Measurements from ENCODE around the gene TPSB2. TPM values are rescaled to one million over a fixed set of nuclear protein-coding genes. Genes with fewer than 3 reads are reported as not detected.
"Not testable (repeated sequence)": the region's sequence is repeated elsewhere in the genome, so short reads cannot be mapped to it uniquely, and the experiment has no call there.

Gene TPSB2
- total RNA-seq, 1 donor, result not detected

DNA sequence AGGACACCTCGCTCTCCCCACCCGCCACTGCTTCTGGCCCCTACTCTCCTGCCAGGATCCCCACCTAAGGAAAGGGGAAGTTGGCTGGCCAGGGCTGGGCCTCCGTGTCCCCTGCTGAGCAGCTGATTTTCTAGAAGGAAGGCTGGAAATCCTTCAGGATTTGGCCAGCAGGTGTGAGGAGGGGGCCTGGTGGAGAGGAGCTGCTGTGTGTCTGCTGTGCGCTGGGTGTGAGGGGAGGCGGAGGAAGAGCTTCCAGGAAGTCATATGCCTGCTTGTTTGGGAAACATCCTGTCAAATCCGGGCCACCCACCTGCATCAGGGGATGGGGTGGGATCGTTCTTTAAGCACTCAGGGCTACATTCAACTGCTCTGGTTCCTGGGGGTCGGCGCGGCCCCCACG lies 33.5 kb downstream of the TPSB2 start:
- H3K27me3 ChIP-seq (ENCODE audit: insufficient read depth, low read length), result no peaks in the 10 kb centered on the region
- no peaks in the 10 kb centered on the region for H3K9me3 ChIP-seq (ENCODE audit: low read depth, low read length)
- H3K4me3 ChIP-seq (ENCODE audit: low read length), result no peak overlapping the region
- no peaks in the 10 kb centered on the region for H3K4me1 ChIP-seq (ENCODE audit: insufficient read depth, low read length)

DNA sequence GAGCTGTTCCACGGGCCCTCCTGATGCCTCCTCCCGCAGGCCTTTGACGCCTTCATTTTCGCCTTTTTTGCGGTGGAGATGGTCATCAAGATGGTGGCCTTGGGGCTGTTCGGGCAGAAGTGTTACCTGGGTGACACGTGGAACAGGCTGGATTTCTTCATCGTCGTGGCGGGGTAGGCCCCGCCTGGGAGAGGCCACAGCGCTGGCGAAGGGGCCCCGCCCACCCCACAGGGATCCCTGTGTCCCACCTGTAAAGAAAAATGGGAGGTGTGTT lies 34.7 kb downstream of the TPSB2 start:
- Histone ChIP-seq H3K4me3 (ENCODE audit: low read length) (no peak overlapping the region), H3K9me3 (ENCODE audit: low read depth, low read length) (no peaks in the 10 kb centered on the region), H3K4me1 (ENCODE audit: insufficient read depth, low read length) (no peaks in the 10 kb centered on the region), H3K27me3 (ENCODE audit: insufficient read depth, low read length) (no peaks in the 10 kb centered on the region)

DNA sequence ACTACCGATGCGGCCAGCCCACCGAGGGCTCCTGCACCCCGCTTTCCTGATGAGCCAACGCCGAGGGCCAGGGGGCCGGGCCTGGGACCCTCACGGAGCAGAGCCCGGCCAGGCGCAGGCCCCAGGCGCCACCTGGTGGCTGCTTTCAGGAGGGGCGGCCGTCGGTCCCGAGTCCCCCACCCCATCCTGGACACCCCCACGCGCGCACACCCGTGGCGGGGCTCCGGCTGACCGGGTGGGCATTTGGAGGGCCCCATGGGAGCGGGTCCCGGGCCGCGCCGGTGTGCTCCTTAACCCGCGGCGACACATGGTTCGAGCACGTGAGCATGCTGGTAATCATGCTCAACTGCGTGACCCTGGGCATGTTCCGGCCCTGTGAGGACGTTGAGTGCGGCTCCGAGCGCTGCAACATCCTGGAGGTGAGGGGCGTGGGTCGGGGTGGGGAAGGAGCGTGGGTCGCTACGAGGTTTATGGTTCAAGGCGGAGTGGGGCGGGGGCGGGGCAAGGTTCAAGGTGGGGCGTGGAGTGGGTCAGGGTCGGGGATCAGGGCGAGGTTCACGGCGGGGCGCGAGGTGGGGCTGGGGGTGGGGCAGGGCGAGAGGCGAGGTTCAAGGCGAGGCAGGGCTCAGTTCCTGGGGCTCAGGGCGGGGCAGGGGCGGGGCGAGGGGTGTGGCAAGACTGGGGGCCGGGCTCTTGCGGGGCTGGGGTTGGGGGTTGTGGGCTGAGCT lies 35.2 kb downstream of the TPSB2 start:
- Histone ChIP-seq H3K4me1 (ENCODE audit: insufficient read depth, low read length) (no peaks in the 10 kb centered on the region), H3K4me3 (ENCODE audit: low read length) (no peak overlapping the region), H3K9me3 (ENCODE audit: low read depth, low read length) (no peaks in the 10 kb centered on the region), H3K27me3 (ENCODE audit: insufficient read depth, low read length) (no peaks in the 10 kb centered on the region)

DNA sequence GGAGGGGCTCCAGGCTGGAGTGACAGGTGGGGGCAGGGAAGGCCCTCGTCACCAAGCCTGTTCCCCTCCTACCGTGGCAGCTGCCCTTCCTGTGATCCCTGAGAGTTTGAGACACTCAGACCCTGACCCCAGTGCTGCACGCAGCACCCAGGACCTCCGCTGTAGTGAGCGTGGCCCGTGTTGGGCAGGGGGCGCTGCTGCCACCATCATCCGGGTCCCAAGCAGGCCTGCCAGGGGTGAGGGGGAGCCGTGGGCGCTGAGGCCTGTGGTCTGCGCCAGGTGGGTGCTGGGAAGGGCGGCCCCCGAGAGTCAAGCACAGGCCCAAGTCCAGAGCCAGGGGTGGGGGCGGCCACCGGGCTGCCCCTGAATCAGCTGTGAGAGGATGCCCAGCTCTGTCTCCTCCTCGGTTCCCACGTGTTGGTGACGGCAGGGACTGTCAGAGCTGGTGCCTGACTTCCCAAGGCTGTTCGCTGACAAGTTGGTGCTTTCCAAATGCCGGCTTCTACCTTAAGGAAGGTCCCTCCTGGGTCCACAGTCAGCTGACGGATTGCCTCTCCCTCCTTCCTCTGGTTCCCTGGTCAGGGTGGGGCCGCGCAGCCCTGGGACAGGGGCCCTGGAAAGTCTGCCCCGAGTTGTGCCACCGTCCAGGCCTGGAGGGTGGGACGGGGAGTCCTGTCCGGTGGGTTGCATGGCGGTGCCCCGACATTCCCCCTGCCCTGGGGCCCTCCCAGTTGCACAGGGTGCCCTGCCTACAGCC lies 36.0 kb downstream of the TPSB2 start:
- Histone ChIP-seq H3K4me3 (ENCODE audit: low read length) (no peak overlapping the region), H3K4me1 (ENCODE audit: insufficient read depth, low read length) (no peaks in the 10 kb centered on the region), H3K27me3 (ENCODE audit: insufficient read depth, low read length) (no peaks in the 10 kb centered on the region), H3K9me3 (ENCODE audit: low read depth, low read length) (no peaks in the 10 kb centered on the region)

DNA sequence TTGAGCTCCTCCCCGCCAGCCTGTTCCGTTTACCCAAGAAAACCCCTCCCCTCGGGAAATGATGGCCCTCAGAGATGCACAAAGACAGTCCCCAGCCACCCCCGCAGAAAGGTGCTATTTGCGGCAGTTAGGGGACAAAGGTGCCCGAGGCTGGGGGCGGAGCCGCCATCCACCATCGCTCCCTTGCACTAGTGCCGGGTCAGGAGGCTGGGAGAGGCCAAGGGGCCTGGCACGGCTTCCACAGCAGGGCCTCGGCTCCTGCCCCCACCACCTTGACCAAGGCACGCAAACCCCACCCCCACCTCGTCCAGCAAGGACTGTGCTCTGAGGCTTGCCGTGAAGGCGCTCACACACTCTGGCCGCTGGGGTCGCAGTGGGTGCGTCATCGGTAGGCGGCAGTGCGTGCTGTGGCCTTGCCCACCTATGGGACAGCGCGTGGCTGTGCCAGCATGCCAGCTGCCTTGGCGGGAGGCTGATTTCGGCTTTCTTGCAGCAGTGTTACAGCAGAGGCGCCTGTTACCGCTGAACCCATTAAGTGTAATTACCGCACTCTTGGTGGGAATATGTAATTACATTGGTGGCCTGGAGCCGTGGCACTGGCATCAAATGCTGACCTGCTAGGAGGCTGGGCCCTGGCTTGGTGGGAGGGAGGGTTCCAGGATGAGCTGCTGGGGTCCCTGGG lies 36.7 kb downstream of the TPSB2 start:
- Histone ChIP-seq H3K27me3 (ENCODE audit: insufficient read depth, low read length) (no peaks in the 10 kb centered on the region), H3K4me1 (ENCODE audit: insufficient read depth, low read length) (no peaks in the 10 kb centered on the region), H3K4me3 (ENCODE audit: low read length) (no peak overlapping the region), H3K9me3 (ENCODE audit: low read depth, low read length) (no peaks in the 10 kb centered on the region)

DNA sequence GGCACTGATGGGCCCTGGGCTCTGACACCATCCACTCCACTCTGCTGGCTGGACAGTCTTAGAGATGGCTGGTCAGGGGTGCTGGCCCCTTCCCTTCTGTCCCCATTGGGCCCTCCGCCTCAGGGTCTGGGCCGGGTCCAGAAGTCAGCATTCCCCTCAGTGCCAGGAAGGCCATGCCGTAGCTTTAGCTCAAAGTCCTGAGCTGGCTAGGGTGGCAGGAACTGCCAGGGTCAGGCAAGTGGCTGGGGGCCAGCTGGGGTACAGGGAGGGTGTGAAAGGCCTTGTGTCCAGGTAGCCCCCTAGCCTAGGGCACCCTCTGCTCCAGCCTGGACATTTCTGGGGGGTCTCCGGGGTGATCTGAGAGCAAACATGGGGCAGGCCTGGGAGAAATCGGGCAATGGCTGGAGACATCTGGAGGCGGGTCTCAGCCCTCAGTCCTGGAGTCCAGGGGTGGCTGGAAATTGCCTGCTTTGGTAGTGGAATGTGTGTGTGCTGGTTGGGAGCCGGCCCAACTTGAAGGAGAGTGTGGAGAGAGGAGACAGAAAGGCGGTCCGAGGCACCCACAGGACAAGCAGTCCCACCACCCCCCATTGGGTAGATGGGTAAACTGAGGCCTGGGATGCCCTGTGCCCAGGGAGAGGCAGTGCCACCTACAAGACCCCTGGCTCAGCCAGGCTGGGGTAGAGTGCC lies 37.5 kb downstream of the TPSB2 start:
- H3K9me3 ChIP-seq (ENCODE audit: low read depth, low read length), result no peaks in the 10 kb centered on the region
- no peaks in the 10 kb centered on the region for H3K4me1 ChIP-seq (ENCODE audit: insufficient read depth, low read length)
- H3K27me3 ChIP-seq (ENCODE audit: insufficient read depth, low read length), result no peaks in the 10 kb centered on the region
- H3K4me3 ChIP-seq (ENCODE audit: low read length), result no peak overlapping the region

DNA sequence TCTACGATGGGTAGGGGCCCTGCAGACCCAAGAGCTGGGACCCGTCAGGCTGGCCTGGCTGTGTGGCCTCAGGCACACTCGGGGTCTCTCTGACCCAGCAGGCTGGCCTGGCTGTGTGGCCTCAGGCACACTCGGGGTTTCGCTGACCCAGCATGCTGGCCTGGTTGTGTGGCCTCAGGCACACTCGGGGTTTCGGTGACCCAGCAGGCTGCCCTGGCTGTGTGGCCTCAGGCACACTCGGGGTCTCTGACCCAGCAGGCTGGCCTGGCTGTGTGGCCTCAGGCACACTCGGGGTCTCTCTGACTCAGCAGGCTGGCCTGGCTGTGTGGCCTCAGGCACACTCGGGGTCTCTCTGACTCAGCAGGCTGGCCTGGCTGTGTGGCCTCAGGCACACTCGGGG lies 39.2 kb downstream of the TPSB2 start:
- H3K4me1 ChIP-seq (ENCODE audit: insufficient read depth, low read length); H3K27me3 ChIP-seq (ENCODE audit: insufficient read depth, low read length); H3K9me3 ChIP-seq (ENCODE audit: low read depth, low read length); H3K4me3 ChIP-seq (ENCODE audit: low read length): not testable (repeated sequence)

DNA sequence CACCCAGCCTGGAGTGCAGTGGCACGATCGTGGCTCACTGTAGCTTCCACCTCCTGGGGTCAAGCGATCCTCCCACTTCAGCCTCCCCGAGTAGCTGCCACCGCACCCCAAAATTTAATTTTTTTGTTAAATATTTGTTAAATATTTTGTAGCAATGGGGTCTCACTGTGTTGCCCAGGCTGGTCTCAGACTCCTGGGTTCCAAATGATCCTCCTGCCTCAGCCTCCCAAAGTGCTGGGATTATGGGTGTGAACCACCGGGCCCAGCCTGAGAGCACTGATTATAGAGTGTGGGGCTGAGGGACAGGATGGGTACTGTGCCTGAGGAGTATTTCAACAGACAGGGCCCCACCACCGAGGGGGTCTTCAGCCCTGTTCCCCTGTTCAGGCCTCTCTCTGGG lies 40.5 kb downstream of the TPSB2 start:
- Histone ChIP-seq H3K27me3 (ENCODE audit: insufficient read depth, low read length) (no peaks in the 10 kb centered on the region), H3K4me1 (ENCODE audit: insufficient read depth, low read length) (no peaks in the 10 kb centered on the region)

DNA sequence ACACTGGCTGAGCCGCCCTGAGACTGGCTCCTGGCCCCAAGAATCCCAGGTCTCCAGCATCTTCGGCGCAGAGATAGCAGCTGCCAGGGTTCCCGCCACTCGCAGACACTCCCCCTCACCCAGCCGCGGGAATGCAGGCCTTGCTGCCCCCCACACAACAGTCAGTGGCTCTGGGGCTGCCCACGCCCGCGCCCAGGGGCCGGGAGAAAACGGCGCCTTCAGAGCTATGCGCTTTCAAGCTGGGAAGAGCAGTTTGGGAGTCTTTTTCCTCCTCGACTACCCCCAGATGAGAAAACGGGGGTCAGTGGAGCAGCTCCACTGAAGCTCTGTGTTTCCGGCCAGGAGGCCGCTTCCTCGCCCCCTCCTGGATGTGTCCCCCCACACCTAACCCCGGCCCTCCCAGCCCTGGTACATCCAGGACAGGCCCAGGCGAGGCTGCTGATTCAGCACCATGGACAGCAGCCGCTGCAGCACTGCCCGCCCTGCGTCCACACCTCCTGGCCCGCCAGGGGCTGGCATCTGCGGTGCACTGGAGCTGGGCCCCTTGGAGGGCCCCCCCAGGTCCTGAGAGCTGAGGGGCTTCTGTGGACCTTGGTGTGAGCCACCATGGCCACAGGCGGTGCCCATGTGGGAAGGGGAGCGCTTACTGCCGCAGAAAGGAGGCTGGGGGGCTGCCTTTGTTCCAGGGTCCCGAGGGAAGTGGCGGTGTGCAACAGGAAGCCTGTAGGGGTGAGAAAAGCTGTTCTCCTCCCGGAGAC lies 41.4 kb downstream of the TPSB2 start:
- no peak overlapping the region for H3K4me3 ChIP-seq (ENCODE audit: low read length)
- H3K4me1 ChIP-seq (ENCODE audit: insufficient read depth, low read length), result no peaks in the 10 kb centered on the region
- H3K9me3 ChIP-seq (ENCODE audit: low read depth, low read length), result no peaks in the 10 kb centered on the region
- H3K27me3 ChIP-seq (ENCODE audit: insufficient read depth, low read length), result no peaks in the 10 kb centered on the region

More for the DNA sequence above, 40.5 kb downstream of the TPSB2 start:
- Histone ChIP-seq H3K9me3 (ENCODE audit: low read depth, low read length) (no peaks in the 10 kb centered on the region), H3K4me3 (ENCODE audit: low read length) (no peak overlapping the region)

DNA sequence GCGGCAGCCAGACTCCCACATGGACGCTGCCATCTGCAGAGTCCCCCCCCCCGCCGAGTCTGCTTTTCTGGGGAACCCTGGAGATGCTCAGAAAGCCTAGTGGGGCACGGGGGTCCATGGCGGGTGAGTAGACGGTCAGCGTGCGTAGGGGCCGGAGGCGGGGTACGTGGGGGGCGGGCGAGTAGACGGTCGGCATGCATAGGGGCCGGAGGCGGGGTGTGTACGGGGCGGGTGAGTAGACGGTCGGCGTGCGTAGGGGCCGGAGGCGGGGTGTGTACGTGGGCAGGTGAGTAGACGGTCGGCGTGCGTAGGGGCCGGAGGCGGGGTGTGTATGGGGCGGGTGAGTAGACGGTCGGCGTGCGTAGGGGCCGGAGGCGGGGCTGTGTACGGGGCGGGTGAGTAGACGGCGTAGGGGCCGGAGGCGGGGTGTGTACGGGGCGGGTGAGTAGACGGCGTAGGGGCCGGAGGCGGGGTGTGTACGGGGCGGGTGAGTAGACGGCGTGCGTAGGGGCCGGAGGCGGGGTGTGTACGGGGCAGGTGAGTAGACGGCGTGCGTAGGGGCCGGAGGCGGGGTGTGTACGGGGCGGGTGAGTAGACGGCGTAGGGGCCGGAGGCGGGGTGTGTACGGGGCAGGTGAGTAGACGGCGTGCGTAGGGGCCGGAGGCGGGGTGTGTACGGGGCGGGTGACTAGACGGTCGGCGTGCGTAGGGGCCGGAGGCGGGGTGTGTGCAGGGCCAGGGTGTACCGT lies 44.4 kb downstream of the TPSB2 start:
- H3K9me3 ChIP-seq (ENCODE audit: low read depth, low read length); H3K4me1 ChIP-seq (ENCODE audit: insufficient read depth, low read length); H3K27me3 ChIP-seq (ENCODE audit: insufficient read depth, low read length); H3K4me3 ChIP-seq (ENCODE audit: low read length): not testable (repeated sequence)

DNA sequence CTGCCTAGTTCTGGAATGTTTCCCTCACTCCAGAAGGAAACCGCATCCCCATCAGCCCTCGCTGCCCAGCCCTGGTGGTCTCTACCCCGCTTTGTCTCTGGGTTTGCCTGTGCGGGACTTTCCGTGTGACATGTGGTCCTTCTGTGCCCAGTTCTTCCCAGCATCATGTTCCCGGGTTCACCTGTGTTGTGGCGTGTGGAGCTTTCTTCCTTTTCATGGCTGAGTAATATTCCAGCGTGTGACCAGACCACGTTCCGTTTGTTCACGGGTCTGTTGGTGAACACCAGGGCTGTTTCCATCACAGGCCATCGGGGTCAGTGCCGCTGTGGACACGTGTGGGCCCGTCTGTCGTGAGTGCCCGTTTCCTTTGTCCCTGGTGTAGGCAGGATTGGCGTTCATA lies 45.0 kb downstream of the TPSB2 start:
- no peaks in the 10 kb centered on the region for H3K27me3 ChIP-seq (ENCODE audit: insufficient read depth, low read length)
- no peaks in the 10 kb centered on the region for H3K9me3 ChIP-seq (ENCODE audit: low read depth, low read length)
- no peaks in the 10 kb centered on the region for H3K4me1 ChIP-seq (ENCODE audit: insufficient read depth, low read length)
- no peak overlapping the region for H3K4me3 ChIP-seq (ENCODE audit: low read length)

DNA sequence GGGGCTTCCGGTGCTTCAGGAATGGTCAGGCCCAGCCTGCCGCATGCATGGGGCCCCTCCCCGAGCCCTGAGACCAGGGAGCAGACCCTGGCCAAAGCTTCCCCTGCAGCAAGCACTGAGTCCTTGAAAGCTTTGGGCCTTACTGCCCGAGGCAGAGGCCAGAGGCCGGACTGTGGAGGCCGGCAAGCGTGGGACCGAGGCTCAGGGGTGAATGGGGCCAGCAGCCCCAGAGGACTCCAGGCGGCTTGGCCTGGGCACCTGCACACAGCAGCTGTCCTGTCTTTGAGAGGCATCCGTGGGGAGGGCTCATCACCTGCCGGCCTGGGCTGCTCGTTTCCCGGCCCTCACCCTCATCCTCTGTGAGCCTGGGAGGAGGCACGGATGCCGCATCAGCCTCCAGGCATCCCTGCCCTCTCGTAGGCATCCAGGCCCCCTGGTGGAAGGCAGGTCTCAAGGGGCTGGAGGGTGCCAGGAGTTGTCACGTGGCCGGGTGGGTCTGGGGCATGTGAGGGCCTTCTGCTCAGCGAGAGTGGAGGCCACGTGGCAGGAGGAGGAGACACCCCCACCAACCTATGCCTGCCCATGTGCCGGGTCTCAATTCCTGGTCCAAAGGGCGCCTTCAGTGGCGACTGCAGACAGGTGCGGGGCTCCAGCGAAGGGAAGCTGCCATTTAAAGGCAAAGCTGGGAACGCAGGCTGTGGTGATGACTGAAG lies 45.7 kb downstream of the TPSB2 start:
- no peaks in the 10 kb centered on the region for H3K4me1 ChIP-seq (ENCODE audit: insufficient read depth, low read length)
- H3K27me3 ChIP-seq (ENCODE audit: insufficient read depth, low read length), result no peaks in the 10 kb centered on the region
- H3K9me3 ChIP-seq (ENCODE audit: low read depth, low read length), result no peaks in the 10 kb centered on the region
- no peak overlapping the region for H3K4me3 ChIP-seq (ENCODE audit: low read length)

DNA sequence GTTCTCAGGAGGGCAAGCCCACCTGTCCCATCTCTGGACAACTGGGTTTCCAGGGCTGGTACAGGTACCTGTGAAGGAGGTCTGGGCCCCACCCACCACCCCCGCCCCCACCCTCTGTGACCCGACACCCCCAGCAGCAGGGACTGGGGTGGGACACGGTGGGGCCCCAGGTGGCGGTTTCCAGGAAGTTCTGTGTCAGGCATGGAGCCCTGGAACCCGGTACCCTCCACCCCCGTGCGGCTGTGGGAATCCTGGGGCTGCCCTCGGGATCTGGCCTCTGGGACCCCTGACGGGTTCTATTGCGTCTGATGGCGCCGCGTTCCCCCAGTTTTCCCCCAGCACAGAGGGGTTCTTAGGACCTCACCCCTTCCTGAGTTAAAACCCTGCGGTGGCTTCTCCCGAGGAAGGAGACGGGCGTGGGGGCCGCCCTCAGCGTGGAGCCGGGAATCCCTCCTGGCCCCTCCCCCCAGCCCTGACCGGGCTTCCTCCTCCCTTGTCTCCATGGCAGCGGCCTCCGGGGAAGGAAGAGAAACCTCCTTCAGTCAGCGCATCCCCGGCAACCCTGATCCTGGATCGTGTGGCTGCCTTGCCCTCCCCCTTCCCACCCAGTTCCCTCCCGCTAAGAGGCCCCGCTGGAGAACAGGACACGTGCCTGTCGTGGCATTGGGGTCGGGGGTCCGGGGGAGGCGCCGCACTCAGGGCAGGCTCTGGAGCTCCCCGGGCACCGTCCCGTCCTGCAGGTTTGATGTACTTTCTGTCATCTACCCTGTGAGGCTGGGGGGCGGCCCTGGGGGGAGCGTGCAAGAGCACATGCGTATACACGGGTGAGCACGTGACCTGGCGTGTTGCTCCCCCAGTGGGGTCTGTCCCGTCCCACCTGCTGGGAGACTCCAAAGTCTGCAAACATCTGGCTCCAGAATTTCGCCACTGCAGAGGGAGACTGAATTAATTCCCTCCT lies 46.8 kb downstream of the TPSB2 start:
- Histone ChIP-seq H3K9me3 (ENCODE audit: low read depth, low read length) (no peaks in the 10 kb centered on the region), H3K4me3 (ENCODE audit: low read length) (no peak overlapping the region), H3K4me1 (ENCODE audit: insufficient read depth, low read length) (no peaks in the 10 kb centered on the region), H3K27me3 (ENCODE audit: insufficient read depth, low read length) (no peaks in the 10 kb centered on the region)
